NCI-H2029 (cell line): ENCODE data around the gene TMEM108.
A peak's percentile ranks its signal among the peaks of the same experiment; 100 is the strongest.

Experiments used
- DNase-seq: peaks from one replicate; lab custom pipeline; 2025; lab: John Stamatoyannopoulos, UW

Gene TMEM108

GRCh38 chr3:133117342-133117741 is 79.2 kb downstream of the TMEM108 start:
- DNase-seq, result peak; percentile 56

DNA sequence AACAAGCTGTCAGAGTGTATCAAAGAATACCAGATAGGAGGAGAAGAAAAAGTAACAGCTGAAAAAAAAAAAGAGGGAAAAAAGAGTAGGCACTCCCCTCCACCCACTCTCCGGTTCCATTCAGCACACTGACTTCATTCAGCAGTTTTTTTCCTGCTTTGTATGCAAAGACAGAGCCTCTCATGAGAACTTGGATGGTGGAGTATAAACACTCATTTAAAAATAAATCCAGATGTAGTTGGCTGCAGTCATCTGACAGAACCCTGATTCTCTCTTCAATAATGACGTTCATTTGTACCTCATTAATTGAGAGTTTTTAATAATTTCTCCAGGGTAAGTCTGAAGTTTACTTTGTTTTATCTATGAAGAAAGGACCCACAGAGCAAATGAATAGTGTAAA is 81.0 kb downstream of the TMEM108 start:
- peak; percentile 84 for DNase-seq

DNA sequence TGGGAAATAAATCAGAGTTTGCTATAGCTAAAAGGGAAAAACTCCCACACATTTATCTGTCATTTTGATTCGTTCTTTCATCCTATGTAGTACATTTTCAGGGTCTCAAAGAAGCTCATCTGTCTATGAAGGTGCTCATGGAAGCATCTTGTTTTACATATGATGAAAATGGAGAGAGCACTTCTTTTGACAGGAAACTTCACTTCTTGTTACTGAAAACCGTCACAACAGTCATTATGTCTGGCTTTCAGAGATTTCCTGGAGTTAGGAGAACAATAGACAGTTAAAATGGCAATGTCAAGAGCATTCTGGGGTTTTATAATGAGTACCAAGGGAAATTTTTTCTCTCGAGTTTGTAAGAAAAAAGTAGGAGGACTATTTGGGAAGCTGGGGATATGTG is 83.3 kb downstream of the TMEM108 start:
- no peak for DNase-seq

DNA sequence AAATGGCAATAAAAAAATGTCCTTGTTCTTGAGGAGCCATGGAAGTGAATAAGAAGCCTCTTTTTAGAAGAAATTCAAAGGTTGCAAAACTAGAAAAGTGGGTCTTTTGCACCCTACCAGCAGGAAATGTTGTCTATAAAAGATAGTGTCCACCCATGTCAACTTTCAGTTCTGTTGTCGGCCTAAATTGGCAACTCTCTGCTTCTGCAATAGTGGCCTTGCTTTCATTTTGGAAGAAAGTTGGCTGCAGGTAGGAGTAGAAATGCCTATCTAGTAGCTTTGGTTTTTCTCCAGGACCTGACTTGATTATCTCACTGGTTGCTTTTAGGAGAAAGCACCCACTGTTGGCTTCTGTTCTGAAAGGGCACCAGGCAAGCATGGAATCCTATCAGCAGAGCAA is 85.4 kb downstream of the TMEM108 start:
- no peak for DNase-seq

GRCh38 chr3:133124511-133124910 is 86.3 kb downstream of the TMEM108 start:
- no peak for DNase-seq

DNA sequence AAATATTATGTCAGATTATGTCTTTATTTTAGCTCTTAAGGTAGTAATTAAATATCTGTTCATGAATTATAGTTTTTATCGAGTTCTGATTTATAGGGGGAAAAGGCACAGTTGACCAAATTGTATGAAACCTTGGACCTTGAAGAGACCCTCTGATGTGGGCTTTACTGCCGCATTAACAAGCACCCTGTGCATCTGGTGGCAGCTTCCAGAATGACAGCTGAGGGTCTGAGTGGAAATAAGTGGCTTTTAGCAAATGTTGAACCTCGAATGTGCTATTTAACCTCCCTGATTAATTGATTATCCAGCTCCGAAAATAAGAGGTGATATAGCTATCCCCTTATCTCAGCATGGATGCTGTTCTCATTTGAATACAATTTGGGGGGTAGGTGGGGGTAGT is 87.0 kb downstream of the TMEM108 start:
- DNase-seq, result no peak

- DNase-seq, result no peak
Measured at GRCh38 chr3:133125802-133126201, 87.6 kb downstream of the TMEM108 start.

DNA sequence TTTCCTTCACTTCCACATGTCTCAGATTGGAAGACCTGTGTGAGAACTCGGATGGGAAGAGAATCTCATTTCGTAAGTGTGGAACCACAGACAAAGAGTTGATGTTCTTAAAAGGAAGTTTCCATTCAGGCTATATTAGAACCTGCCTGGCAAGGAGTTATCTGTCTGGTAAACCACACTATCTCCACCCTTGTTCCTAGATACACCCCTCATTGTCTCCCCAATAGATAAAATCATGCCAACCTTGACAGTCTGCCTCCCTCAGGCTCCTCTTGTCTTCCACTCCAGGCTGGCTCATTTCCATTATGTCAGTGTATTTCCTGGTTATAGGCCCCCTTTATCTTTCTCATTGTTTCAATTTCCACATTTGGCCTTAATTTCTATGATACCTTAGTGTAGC is 89.2 kb downstream of the TMEM108 start:
- no peak for DNase-seq

DNA sequence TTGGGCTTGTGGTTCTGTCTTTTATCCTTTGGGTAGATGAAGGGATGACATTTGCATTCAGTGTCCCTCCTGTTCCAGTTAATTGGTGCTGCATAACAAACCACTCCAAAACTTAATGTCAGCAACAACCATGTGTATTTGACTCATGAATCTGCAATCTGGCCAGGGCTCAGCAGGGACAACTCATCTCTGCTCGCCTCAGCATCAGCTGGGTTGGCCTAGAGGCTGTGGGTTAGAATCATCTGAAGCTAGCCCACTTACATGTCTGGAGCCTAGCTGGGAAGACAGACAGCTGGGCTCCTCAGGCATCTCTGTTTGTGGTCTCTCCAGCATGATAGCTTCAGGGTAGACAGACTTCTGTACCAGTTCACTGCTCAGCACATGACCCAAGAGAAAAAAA is 92.0 kb downstream of the TMEM108 start:
- no peak for DNase-seq

DNA sequence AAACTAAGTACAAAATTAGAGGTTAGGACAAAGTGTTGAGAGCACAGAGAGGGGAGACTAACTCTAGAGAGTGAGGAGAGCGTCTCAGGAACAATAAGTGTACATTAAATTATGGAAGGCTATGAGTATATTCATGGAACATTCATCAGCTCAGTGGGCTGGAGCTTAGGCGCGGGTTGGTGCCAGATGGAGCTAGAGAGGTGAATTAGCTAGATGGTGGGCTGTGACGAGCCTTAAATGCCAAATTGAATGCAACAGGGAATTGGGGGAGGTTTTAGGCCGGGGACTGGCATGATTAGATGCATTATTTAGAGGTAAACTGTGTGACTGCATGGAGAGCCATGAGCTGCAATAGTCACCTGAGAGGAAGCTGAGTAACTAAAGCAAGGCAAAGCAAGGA is 97.1 kb downstream of the TMEM108 start:
- no peak for DNase-seq

GRCh38 chr3:133136114-133137041 is 98.2 kb downstream of the TMEM108 start:
- peak; percentile 68 for DNase-seq

DNA sequence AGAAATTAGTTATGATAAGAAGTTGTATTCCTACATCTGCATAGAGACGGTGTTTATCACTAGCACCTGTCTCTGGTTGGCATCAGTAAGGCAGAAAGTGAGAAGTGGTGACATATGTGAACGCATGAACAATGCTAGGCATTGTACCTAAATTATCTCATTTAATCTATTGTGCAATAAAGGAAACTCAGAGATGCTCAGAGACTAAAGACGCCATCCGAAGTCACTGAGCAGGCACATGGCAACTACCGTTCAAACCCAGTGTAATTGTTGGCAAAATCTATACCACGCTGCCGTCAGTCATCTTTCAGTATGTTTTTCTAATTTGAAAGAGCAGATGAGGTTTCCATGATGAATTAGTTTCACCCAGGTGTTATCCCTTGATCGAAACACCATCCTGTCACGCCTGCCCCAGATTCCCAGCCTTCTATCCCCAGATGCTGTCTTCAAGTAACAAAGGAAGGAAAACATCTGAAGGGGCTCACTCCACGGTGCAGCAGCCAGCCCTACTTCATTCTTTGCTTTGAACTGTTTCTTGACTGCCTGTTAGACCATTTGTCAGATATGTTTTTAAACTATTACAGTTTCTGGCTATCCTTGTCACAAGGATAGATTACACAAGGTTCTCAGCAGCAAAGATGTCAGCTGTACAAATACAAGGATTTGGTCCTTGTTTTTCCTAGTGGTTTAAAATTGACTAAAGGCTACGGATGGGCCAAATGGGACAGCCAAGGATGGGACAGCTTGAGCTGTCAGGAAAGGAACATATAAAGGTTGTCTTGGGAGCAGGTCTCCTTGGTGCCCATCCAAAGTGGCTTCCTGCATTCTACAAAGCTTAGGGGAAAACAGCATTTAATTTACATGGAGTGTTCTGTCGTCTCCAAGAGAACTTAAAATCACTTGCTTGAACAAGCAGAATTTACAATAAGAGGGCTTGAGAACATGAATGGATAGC is 99.1 kb downstream of the TMEM108 start:
- no peak for DNase-seq

- no peak for DNase-seq
Measured at GRCh38 chr3:133138017-133138416, 99.8 kb downstream of the TMEM108 start.

DNA sequence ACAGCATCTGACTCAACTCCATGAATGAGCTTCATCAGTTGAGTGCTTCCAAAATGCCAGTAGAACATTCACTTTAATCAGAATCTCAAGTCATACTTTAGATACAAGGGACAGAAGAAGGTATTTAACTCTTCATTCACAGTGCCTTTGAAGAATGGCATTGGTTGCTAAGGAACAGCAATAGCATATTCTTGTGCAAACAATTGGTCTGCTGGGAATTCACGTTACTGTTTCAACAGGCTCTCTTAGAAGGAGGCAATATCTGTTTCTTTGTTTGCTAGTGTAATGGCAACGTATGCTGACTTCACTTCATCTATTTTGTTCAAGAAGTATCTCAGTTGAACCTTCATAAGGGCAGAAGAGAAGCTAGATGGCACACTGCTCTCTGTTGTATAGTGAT is 113.9 kb downstream of the TMEM108 start:
- peak; percentile 77 for DNase-seq

DNA sequence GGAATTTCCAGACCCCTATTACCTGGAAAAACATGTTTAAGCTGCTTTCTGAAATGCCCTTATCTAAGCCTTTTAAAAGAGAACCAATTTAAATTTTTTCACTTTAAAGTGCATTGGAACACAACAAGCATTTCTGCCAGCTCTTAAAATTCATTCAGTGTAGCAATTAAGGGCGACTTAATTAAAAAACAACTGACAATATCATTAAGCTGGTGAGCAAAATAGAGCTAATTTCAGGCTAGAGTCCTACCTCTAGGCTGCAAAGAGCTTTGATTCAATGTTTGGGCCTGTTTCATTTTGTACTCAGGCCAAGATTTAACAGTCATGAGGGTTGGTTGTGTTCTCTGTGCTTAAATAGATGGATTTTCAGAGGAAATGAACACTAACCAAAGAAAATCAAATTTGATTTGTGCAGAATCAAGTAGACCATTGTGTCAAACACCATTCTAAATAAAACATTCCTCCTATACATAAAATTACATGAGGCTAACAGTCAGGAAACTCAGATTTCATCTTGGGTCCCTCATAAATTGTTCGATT is 114.6 kb downstream of the TMEM108 start:
- DNase-seq, result no peak

- no peak for DNase-seq
Measured at GRCh38 chr3:133153382-133153781, 115.2 kb downstream of the TMEM108 start.

GRCh38 chr3:133157716-133158115 is 119.5 kb downstream of the TMEM108 start:
- no peak for DNase-seq

- no peak for DNase-seq
Measured at GRCh38 chr3:133158686-133159085, 120.5 kb downstream of the TMEM108 start.

GRCh38 chr3:133159498-133160475 is 121.6 kb downstream of the TMEM108 start:
- DNase-seq, result no peak

DNA sequence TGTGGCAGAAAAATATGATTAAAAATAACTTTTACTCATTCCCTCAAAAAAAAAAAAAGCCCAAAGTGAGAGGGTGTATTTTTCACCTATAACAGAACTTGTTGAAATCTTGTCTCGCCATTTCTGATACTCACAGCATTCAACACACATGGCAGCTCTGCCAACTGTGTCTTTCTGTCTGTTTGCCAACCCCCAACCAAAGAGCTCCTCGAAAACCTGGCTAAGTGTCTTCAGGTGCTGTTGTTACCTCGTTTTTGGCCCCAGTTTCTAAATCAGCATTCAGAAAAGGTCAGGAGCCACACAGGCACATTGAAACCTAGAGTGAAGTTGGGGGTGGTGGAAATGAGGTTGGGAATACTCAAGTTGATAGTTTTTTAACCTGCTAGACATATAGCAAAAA is 123.5 kb downstream of the TMEM108 start:
- peak; percentile 28 for DNase-seq

GRCh38 chr3:133162265-133162664 is 124.1 kb downstream of the TMEM108 start:
- DNase-seq, result no peak
